ENCODE results near the gene PPP2R5C.

DNA sequence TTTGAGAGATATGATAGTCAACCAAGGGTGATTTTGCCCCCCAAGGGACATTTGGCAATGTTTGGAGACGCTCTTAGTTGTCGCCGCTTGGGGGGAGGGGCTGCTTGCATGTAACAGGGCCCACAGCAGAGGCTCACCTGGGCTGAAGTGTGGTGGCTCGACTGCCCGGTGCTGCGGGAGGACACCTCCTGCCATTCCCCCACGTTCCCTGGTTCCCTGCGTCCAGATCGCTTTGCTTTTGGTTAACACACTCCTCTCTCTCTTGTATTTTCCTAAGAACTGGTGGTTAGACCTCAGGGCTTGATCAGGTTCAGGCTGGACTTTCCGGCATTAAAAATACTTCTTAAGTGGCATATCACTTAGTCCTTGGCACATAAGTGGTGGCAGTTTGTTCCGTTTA lies 18.9 kb downstream of the PPP2R5C start:
- TF ChIP-seq POLR2AphosphoS5 (IDR thresholded peaks at IDR 0.05; ENCODE audit: low read depth, low read length) (no peak), POLR2A (IDR thresholded peaks at IDR 0.05; ENCODE audit: low read depth, low read length) (no peak), TAF1 (IDR thresholded peaks at IDR 0.05; ENCODE audit: low read depth, low read length) (no peak), SPI1 (IDR thresholded peaks at IDR 0.05; ENCODE audit: low read depth, low read length) (no peak), POU2F2 (IDR thresholded peaks at IDR 0.05; ENCODE audit: low read depth, low read length) (no peak), PAX5 (IDR thresholded peaks at IDR 0.05; ENCODE audit: insufficient read depth, low read length, severe bottlenecking) (no peak)
